MCF 10A (cell line): ENCODE data around the gene ADGRG4. TPM values are rescaled to one million over a fixed set of nuclear protein-coding genes. Genes with fewer than 3 reads are reported as not detected.
A peak's percentile ranks its signal among the peaks of the same experiment; 100 is the strongest.

ENCODE experiments used
- BruUV-seq: library from RNA; stranded (reverse); fragments of 400-500 nt; replicated peaks from 2 replicates; lab custom pipeline; 2021; lab: Mats Ljungman, UMichigan
- CTCF ChIA-PET: fragments of 300-600 bp; sonication (Branson Sonifier 250); formaldehyde crosslinking; extraction: SDS; loops from one replicate; lab custom pipeline; 2021; ENCODE audit warnings: antibody characterized with exemption, inconsistent platforms; lab: Yijun Ruan, JAX
- POLR2A ChIA-PET: fragments of 300-600, 350-650 bp; sonication (Branson Sonifier 250); formaldehyde crosslinking; extraction: SDS; loops from one replicate; lab custom pipeline; 2020; ENCODE audit warnings: antibody characterized with exemption, inconsistent platforms; lab: Yijun Ruan, JAX
- DNase-seq: peaks from one replicate; pipeline ENCODE4 v3.0.0-alpha.2; 2018; ENCODE audit not compliant: unreplicated experiment
- H3K27ac Mint-ChIP-seq: one replicate; pipeline ENCODE4 v1.8.0; 2022; ENCODE audit warnings: mild to moderate bottlenecking, low read depth, mixed read lengths; ENCODE audit not compliant: unreplicated experiment
- H3K27me3 Mint-ChIP-seq: one replicate; pipeline ENCODE4 v1.8.0; 2022; ENCODE audit warnings: mixed read lengths; ENCODE audit not compliant: insufficient read depth, unreplicated experiment
- H3K36me3 Mint-ChIP-seq: one replicate; pipeline ENCODE4 v1.8.0; 2022; ENCODE audit warnings: mild to moderate bottlenecking, moderate library complexity, mixed read lengths; ENCODE audit not compliant: insufficient read depth, unreplicated experiment
- H3K4me1 Mint-ChIP-seq: one replicate; pipeline ENCODE4 v1.8.0; 2022; ENCODE audit warnings: mixed read lengths; ENCODE audit not compliant: insufficient read depth, unreplicated experiment
- H3K4me3 Mint-ChIP-seq: one replicate; pipeline ENCODE4 v1.8.0; 2022; ENCODE audit warnings: mild to moderate bottlenecking, moderate library complexity, mixed read lengths; ENCODE audit not compliant: unreplicated experiment
- H3K9me3 Mint-ChIP-seq: one replicate; pipeline ENCODE4 v1.8.0; 2022; ENCODE audit warnings: mixed read lengths; ENCODE audit not compliant: unreplicated experiment
- intact Hi-C: fragments of 100-400 bp; cut with micrococcal nuclease; formaldehyde crosslinking; loops from 2 replicates; pipeline ENCODE4 v1.14.1; 2022
- total RNA-seq: library from RNA; stranded (reverse); gene quantifications from 2 replicates; pipeline ENCODE4 v1.2.3, GENCODE V29; 2022
- TF ChIP-seq, protein P1 (sequence below): fragments of 200-600 bp; IDR thresholded peaks from one replicate; pipeline ENCODE4 v1.8.0; 2022; ENCODE audit warnings: antibody characterized with exemption, mild to moderate bottlenecking; ENCODE audit not compliant: unreplicated experiment

ADGRG4 gene
- total RNA-seq, 1 experiment from 2014 or later = not detected

DNA sequence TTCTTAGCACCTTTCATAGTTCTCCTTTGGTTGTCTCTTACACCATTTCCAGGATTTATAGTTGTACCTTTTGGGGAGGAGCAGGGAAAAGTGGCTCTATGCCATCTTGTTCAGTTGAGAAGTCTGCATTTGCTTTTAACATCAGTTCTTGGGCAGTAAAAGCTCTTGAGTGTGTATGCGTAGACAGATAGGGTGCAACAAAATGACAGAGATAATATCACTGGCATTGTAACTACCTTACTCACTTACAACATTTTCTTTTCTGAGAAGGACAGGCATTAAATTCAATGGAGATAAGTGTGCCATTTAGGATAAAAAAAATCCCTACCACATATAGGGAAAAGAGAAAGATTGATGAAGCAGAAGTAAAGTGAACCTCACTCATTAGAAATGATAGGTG lies 38.9 kb downstream of the ADGRG4 start:
- Mint-ChIP-seq H3K9me3 (peaks cover 6% of the 10 kb centered on the region), H3K4me3 (no peak overlapping the region), H3K36me3 (no peaks in the 10 kb centered on the region), H3K27me3 (peaks cover 36% of the 10 kb centered on the region), H3K4me1 (peaks cover 6% of the 10 kb centered on the region), H3K27ac (no peak overlapping the region)
- ChIA-PET CTCF (interaction anchor here (0.6 kb wide), 1 partner anchor 12 kb away, joined by 4 read pairs; no protein-coding TSS in a partner anchor), POLR2A (no interaction called here)
- intact Hi-C loops = no loop called here
- no TSS peak for BruUV-seq
- no peak for DNase-seq
- TF ChIP-seq, protein P1, sequence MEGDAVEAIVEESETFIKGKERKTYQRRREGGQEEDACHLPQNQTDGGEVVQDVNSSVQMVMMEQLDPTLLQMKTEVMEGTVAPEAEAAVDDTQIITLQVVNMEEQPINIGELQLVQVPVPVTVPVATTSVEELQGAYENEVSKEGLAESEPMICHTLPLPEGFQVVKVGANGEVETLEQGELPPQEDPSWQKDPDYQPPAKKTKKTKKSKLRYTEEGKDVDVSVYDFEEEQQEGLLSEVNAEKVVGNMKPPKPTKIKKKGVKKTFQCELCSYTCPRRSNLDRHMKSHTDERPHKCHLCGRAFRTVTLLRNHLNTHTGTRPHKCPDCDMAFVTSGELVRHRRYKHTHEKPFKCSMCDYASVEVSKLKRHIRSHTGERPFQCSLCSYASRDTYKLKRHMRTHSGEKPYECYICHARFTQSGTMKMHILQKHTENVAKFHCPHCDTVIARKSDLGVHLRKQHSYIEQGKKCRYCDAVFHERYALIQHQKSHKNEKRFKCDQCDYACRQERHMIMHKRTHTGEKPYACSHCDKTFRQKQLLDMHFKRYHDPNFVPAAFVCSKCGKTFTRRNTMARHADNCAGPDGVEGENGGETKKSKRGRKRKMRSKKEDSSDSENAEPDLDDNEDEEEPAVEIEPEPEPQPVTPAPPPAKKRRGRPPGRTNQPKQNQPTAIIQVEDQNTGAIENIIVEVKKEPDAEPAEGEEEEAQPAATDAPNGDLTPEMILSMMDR = no peak

DNA sequence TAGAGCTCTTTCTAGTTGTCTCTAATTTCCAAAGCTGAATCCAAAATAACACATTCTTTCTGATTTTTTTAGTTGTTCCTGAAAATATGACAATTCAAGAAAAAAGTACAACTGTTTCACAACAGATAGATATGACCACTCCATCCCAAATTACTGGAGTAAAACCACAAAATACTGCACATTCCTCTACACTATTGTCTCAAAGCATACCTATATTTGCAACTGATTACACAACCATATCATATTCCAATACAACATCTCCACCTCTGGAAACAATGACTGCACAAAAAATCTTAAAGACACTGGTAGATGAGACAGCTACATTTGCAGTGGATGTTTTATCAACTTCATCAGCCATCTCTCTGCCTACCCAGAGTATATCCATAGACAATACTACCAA lies 43.6 kb downstream of the ADGRG4 start:
- peak; percentile 24 for DNase-seq
- Mint-ChIP-seq H3K36me3 (no peaks in the 10 kb centered on the region), H3K27ac (no peak overlapping the region), H3K4me1 (peaks cover 16% of the 10 kb centered on the region), H3K4me3 (no peak overlapping the region), H3K9me3 (no peaks in the 10 kb centered on the region), H3K27me3 (peaks cover 36% of the 10 kb centered on the region)
- intact Hi-C loops = no loop called here
- BruUV-seq = no TSS peak
- TF ChIP-seq, protein P1 = no peak
- ChIA-PET POLR2A (no interaction called here), CTCF (no interaction called here)

DNA sequence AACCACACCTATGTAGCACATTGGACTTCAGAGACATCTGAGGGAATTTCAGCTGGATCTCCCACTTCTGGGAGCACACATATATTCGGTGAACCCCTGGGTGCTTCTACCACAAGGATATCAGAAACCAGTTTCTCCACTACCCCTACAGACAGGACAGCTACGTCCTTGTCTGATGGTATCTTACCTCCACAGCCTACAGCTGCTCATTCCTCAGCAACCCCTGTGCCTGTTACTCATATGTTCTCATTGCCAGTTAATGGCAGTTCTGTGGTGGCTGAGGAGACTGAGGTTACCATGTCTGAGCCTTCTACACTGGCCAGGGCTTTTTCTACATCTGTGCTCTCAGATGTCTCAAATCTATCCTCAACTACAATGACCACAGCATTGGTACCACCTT lies 45.7 kb downstream of the ADGRG4 start:
- no peak for DNase-seq
- intact Hi-C loops = no loop called here
- H3K4me3 Mint-ChIP-seq = no peak overlapping the region
- ChIA-PET CTCF (no interaction called here), POLR2A (no interaction called here)
- peaks cover 28% of the 10 kb centered on the region for H3K27me3 Mint-ChIP-seq
- no peaks in the 10 kb centered on the region for H3K9me3 Mint-ChIP-seq
- TF ChIP-seq, protein P1 = no peak
- H3K36me3 Mint-ChIP-seq = no peaks in the 10 kb centered on the region
- peaks cover 16% of the 10 kb centered on the region for H3K4me1 Mint-ChIP-seq
- no TSS peak for BruUV-seq
- no peak overlapping the region for H3K27ac Mint-ChIP-seq

DNA sequence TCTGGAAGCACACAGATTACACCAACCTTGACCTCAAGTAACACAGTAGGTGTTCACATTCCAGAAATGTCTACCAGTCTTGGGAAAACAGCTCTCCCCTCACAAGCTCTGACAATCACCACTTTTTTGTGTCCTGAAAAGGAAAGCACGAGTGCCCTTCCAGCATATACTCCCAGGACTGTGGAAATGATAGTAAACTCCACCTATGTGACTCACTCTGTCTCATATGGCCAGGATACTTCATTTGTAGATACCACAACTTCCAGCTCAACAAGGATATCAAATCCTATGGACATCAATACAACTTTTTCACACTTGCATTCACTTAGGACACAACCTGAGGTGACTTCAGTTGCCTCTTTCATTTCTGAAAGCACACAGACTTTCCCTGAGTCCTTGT lies 46.9 kb downstream of the ADGRG4 start:
- POLR2A ChIA-PET = no interaction called here
- no TSS peak for BruUV-seq
- CTCF ChIA-PET = no interaction called here
- peaks cover 19% of the 10 kb centered on the region for H3K4me1 Mint-ChIP-seq
- H3K4me3 Mint-ChIP-seq = no peak overlapping the region
- peaks cover 28% of the 10 kb centered on the region for H3K27me3 Mint-ChIP-seq
- H3K9me3 Mint-ChIP-seq = no peaks in the 10 kb centered on the region
- no peak for DNase-seq
- TF ChIP-seq, protein P1 = no peak
- no peaks in the 10 kb centered on the region for H3K36me3 Mint-ChIP-seq
- intact Hi-C loops = no loop called here
- peak overlapping the region; percentile 16 for H3K27ac Mint-ChIP-seq
